Measurements from ENCODE around the gene DHH.

Gene DHH

GRCh38 chr12:49038291-49038955, 56.2 kb downstream of the DHH start:
- no peak for DNase-seq (ENCODE audit: low read depth, low spot score)
- H3K36me3 ChIP-seq (ENCODE audit: insufficient read depth, low read length): peaks cover 89% of the 10 kb centered on the region

GRCh38 chr12:49037947-49038237, 56.7 kb downstream of the DHH start:
- TF ChIP-seq POLR2AphosphoS5 (IDR thresholded peaks at IDR 0.05; ENCODE audit: borderline replicate concordance, low read depth, low read length): no peak
- TF ChIP-seq EZH2 (IDR thresholded peaks at IDR 0.05): no peak
- TF ChIP-seq FOXP2 (optimal IDR thresholded peaks at IDR 0.05; ENCODE audit: control extremely low read depth, extremely low read length, insufficient read depth): no peak
- H3K27ac ChIP-seq: no peak overlapping the region
- no peak overlapping the region for H3K9ac ChIP-seq (ENCODE audit: insufficient read length)
- H3K4me3 ChIP-seq: no peak overlapping the region
- H3K9me3 ChIP-seq (ENCODE audit: low read depth, low read length): no peaks in the 10 kb centered on the region
- no peak for DNase-seq (ENCODE audit: low read depth, low spot score)
- peaks cover 89% of the 10 kb centered on the region for H3K36me3 ChIP-seq (ENCODE audit: insufficient read depth, low read length)

More at GRCh38 chr12:49038291-49038955, 56.2 kb downstream of the DHH start:
- Histone ChIP-seq H3K9me3 (ENCODE audit: low read depth, low read length) (no peaks in the 10 kb centered on the region), H3K27ac (no peak overlapping the region), H3K9ac (ENCODE audit: insufficient read length) (no peak overlapping the region), H3K4me3 (no peak overlapping the region)
- TF ChIP-seq FOXP2 (optimal IDR thresholded peaks at IDR 0.05; ENCODE audit: control extremely low read depth, extremely low read length, insufficient read depth) (no peak), POLR2AphosphoS5 (IDR thresholded peaks at IDR 0.05; ENCODE audit: borderline replicate concordance, low read depth, low read length) (no peak), EZH2 (IDR thresholded peaks at IDR 0.05) (no peak)

- Histone ChIP-seq H3K36me3 (ENCODE audit: insufficient read depth, low read length) (peaks cover 89% of the 10 kb centered on the region), H3K9me3 (ENCODE audit: low read depth, low read length) (no peaks in the 10 kb centered on the region)
- TF ChIP-seq FOXP2 (optimal IDR thresholded peaks at IDR 0.05; ENCODE audit: control extremely low read depth, extremely low read length, insufficient read depth) (no peak), EZH2 (IDR thresholded peaks at IDR 0.05) (no peak), POLR2AphosphoS5 (IDR thresholded peaks at IDR 0.05; ENCODE audit: borderline replicate concordance, low read depth, low read length) (no peak)
Observed at GRCh38 chr12:49037111-49037946, 57.3 kb downstream of the DHH start.

More at GRCh38 chr12:49037111-49037946, 57.3 kb downstream of the DHH start:
- no peak for DNase-seq (ENCODE audit: low read depth, low spot score)
- H3K27ac ChIP-seq: no peak overlapping the region
- H3K4me3 ChIP-seq: no peak overlapping the region
- no peak overlapping the region for H3K9ac ChIP-seq (ENCODE audit: insufficient read length)
